GM23338 (cell line): Measurements from ENCODE around the gene KCNT2. TPM values are rescaled to one million over a fixed set of nuclear protein-coding genes. Genes with fewer than 3 reads are reported as not detected.

Experiments used
- ATAC-seq: fragments of 200-7000 bp; cut with Tn5 transposase; 3 replicates; pipeline ENCODE4 v1.9.1; 2020
- DNase-seq: peaks from one replicate; pipeline ENCODE4 v3.0.0-alpha.2; 2015; ENCODE audit warnings: low spot score
- H2AFZ ChIP-seq: fragments of 200-600 bp; sonication (generic); 2 replicates; pipeline ENCODE4 v1.8.0; 2016; ENCODE audit warnings: antibody characterized with exemption, mild to moderate bottlenecking, moderate library complexity
- H3F3A ChIP-seq: fragments of 200-600 bp; sonication (generic); replicated peaks from 2 replicates; pipeline ENCODE4 v1.8.0; 2017; ENCODE audit warnings: antibody characterized with exemption, mixed run types, low read depth
- H3K27ac ChIP-seq: fragments of 200-600 bp; sonication (generic); 2 replicates; pipeline ENCODE4 v1.6.1; 2016; ENCODE audit warnings: low read depth
- H3K27me3 ChIP-seq: fragments of 200-600 bp; sonication (generic); 2 replicates; pipeline ENCODE4 v1.8.0; 2016; ENCODE audit warnings: mild to moderate bottlenecking, mixed run types, moderate library complexity; ENCODE audit not compliant: insufficient read depth
- H3K36me3 ChIP-seq: fragments of 200-600 bp; sonication (generic); 2 replicates; pipeline ENCODE4 v1.8.0; 2016; ENCODE audit warnings: mild to moderate bottlenecking; ENCODE audit not compliant: insufficient read depth
- H3K4me1 ChIP-seq: fragments of 200-600 bp; sonication (generic); 2 replicates; pipeline ENCODE4 v1.8.0; 2016; ENCODE audit warnings: mild to moderate bottlenecking, moderate library complexity; ENCODE audit not compliant: insufficient read depth
- H3K4me2 ChIP-seq: fragments of 200-600 bp; sonication (generic); 2 replicates; pipeline ENCODE4 v1.7.1; 2017; ENCODE audit warnings: mixed run types
- H3K4me3 ChIP-seq: fragments of 200-600 bp; sonication (generic); 2 replicates; pipeline ENCODE4 v1.6.1; 2016; ENCODE audit warnings: mixed run types
- H3K79me2 ChIP-seq: fragments of 200-600 bp; sonication (generic); replicated peaks from 2 replicates; pipeline ENCODE4 v1.8.0; 2017; ENCODE audit warnings: mild to moderate bottlenecking; ENCODE audit not compliant: insufficient read depth
- H3K9me2 ChIP-seq: fragments of 200-600 bp; sonication (generic); 2 replicates; pipeline ENCODE4 v1.8.0; 2017; ENCODE audit not compliant: insufficient read depth
- H4K20me1 ChIP-seq: fragments of 200-600 bp; sonication (generic); replicated peaks from 2 replicates; pipeline ENCODE4 v1.8.0; 2017; ENCODE audit warnings: mild to moderate bottlenecking; ENCODE audit not compliant: insufficient read depth
- H3K27ac Mint-ChIP-seq: 2 replicates; pipeline ENCODE4 v1.8.0; 2020; ENCODE audit warnings: inconsistent platforms, mild to moderate bottlenecking, moderate library complexity, mixed read lengths
- H3K27me3 Mint-ChIP-seq: 3 replicates; pipeline ENCODE4 v1.8.0; 2022; ENCODE audit warnings: low read depth, mild to moderate bottlenecking, moderate library complexity, mixed read lengths, inconsistent platforms; ENCODE audit not compliant: insufficient read depth, poor library complexity
- H3K36me3 Mint-ChIP-seq: 3 replicates; pipeline ENCODE4 v1.8.0; 2021; ENCODE audit warnings: low read depth, mild to moderate bottlenecking, inconsistent platforms, moderate library complexity, mixed read lengths
- H3K4me1 Mint-ChIP-seq: 3 replicates; pipeline ENCODE4 v1.8.0; 2020; ENCODE audit warnings: mild to moderate bottlenecking, inconsistent platforms, mixed read lengths
- H3K4me3 Mint-ChIP-seq: 3 replicates; pipeline ENCODE4 v1.8.0; 2021; ENCODE audit warnings: moderate library complexity, mild to moderate bottlenecking, inconsistent platforms, mixed read lengths
- H3K9me3 Mint-ChIP-seq: 3 replicates; pipeline ENCODE4 v1.8.0; 2020; ENCODE audit warnings: moderate library complexity, mild to moderate bottlenecking, inconsistent platforms, mixed read lengths
- CREB1 ChIP-seq: fragments of 250-450 bp; sonication (Bioruptor Pico); IDR thresholded peaks from 2 replicates; pipeline ENCODE4 v1.5.0; 2020; ENCODE audit warnings: low read depth, mild to moderate bottlenecking, moderate library complexity
- CTCF ChIP-seq, 2 experiments: fragments of 200-600 bp in 1 of 2; sonication (generic) in 1 of 2; conservative IDR thresholded peaks; 2 replicates each; pipeline versions ENCODE4 v1.5.1 to v1.6.1; 2016 to 2017; ENCODE audit warnings: antibody characterized with exemption in 2 of 2, low read depth in 2 of 2, mild to moderate bottlenecking in 2 of 2, moderate library complexity in 1 of 2
- ETS1 ChIP-seq: IDR thresholded peaks from 2 replicates; pipeline ENCODE4 v1.6.1; 2016; ENCODE audit warnings: antibody characterized with exemption
- EZH2 ChIP-seq: fragments of 200-600 bp; sonication (generic); IDR thresholded peaks from one replicate; pipeline ENCODE4 v1.8.0; 2017; ENCODE audit warnings: antibody characterized with exemption, mild to moderate bottlenecking, low read depth; ENCODE audit not compliant: unreplicated experiment
- EZH2phosphoT487 ChIP-seq: fragments of 200-600 bp; sonication (generic); IDR thresholded peaks from one replicate; pipeline ENCODE4 v1.8.1; 2018; ENCODE audit warnings: antibody characterized with exemption; ENCODE audit not compliant: unreplicated experiment
- JUNB ChIP-seq: IDR thresholded peaks from one replicate; pipeline ENCODE4 v1.6.1; 2016; ENCODE audit warnings: antibody characterized with exemption; ENCODE audit not compliant: unreplicated experiment
- NANOG ChIP-seq: IDR thresholded peaks from 2 replicates; pipeline ENCODE4 v1.6.1; 2016; ENCODE audit warnings: antibody characterized with exemption, borderline replicate concordance
- POLR2AphosphoS5 ChIP-seq: IDR thresholded peaks from 2 replicates; pipeline ENCODE4 v1.6.1; 2016; ENCODE audit warnings: antibody characterized with exemption, low read depth
- STAT1 ChIP-seq: IDR thresholded peaks from one replicate; pipeline ENCODE4 v1.6.1; 2016; ENCODE audit warnings: antibody characterized with exemption; ENCODE audit not compliant: unreplicated experiment
- ZNF114 ChIP-seq: fragments of 250-450 bp; sonication (Bioruptor Pico); IDR thresholded peaks from 2 replicates; pipeline ENCODE4 v1.5.0; 2020; ENCODE audit warnings: mild to moderate bottlenecking, moderate library complexity
- ZNF331 ChIP-seq: fragments of 250-450 bp; sonication (Bioruptor Pico); IDR thresholded peaks from 2 replicates; pipeline ENCODE4 v1.5.0; 2020; ENCODE audit warnings: low read depth, mild to moderate bottlenecking, moderate library complexity
- ZNF462 ChIP-seq: fragments of 250-450 bp; sonication (Bioruptor Pico); IDR thresholded peaks from 2 replicates; pipeline ENCODE4 v1.5.0; 2020; ENCODE audit warnings: mild to moderate bottlenecking, moderate library complexity
- polyA plus RNA-seq: library from polyadenylated mRNA; unstranded; fragments of >200 nt; fragmentation: Nextera tagmentation; extraction: Ambion mirVana; gene quantifications from 2 replicates; pipeline ENCODE4 v1.2.1, GENCODE V29; 2016
- total RNA-seq: library from RNA; depleted of rRNA; stranded (reverse); fragments of >200 nt; shearing (Covaris generic); gene quantifications from 2 replicates; pipeline ENCODE4 v1.2.3, GENCODE V29; 2014
- TF ChIP-seq, protein P1 (sequence below): IDR thresholded peaks from one replicate; pipeline ENCODE4 v1.6.1; 2018; ENCODE audit warnings: antibody characterized with exemption; ENCODE audit not compliant: unreplicated experiment

KCNT2 gene
- total and polyA plus RNA-seq, 2 experiments from 2014 or later: 5.4 to 13.4 TPM

GRCh38 chr1:196382383-196382782 is 225.9 kb downstream of the KCNT2 start:
- no peaks in the 10 kb centered on the region for H3K27me3 ChIP-seq
- no peaks in the 10 kb centered on the region for H3K9me3 Mint-ChIP-seq
- no peak overlapping the region for H3K4me3 Mint-ChIP-seq
- peaks cover 7% of the 10 kb centered on the region; the same call in 2 of the 3 replicates for H3K4me1 Mint-ChIP-seq
- no peaks in the 10 kb centered on the region for H3K9me2 ChIP-seq
- H2AFZ ChIP-seq: no peak overlapping the region
- no peaks in the 10 kb centered on the region for H3K4me1 ChIP-seq
- no peaks in the 10 kb centered on the region for H3K27me3 Mint-ChIP-seq
- no peak for DNase-seq
- H3K36me3 Mint-ChIP-seq: no peaks in the 10 kb centered on the region
- no peak overlapping the region for H3K27ac ChIP-seq
- no peaks in the 10 kb centered on the region for H4K20me1 ChIP-seq
- TF ChIP-seq CREB1 (no peak), STAT1 (no peak), EZH2 (no peak), EZH2phosphoT487 (no peak), ETS1 (no peak), JUNB (no peak), ZNF114 (CRISPR knock-in tag) (no peak), POLR2AphosphoS5 (no peak), ZNF462 (CRISPR knock-in tag) (no peak), NANOG (no peak), CTCF (conservative IDR thresholded peaks at IDR 0.05; ENCODE audit: low read depth in 2 of 2) (no peak), ZNF331 (CRISPR knock-in tag) (no peak)
- TF ChIP-seq, protein P1, sequence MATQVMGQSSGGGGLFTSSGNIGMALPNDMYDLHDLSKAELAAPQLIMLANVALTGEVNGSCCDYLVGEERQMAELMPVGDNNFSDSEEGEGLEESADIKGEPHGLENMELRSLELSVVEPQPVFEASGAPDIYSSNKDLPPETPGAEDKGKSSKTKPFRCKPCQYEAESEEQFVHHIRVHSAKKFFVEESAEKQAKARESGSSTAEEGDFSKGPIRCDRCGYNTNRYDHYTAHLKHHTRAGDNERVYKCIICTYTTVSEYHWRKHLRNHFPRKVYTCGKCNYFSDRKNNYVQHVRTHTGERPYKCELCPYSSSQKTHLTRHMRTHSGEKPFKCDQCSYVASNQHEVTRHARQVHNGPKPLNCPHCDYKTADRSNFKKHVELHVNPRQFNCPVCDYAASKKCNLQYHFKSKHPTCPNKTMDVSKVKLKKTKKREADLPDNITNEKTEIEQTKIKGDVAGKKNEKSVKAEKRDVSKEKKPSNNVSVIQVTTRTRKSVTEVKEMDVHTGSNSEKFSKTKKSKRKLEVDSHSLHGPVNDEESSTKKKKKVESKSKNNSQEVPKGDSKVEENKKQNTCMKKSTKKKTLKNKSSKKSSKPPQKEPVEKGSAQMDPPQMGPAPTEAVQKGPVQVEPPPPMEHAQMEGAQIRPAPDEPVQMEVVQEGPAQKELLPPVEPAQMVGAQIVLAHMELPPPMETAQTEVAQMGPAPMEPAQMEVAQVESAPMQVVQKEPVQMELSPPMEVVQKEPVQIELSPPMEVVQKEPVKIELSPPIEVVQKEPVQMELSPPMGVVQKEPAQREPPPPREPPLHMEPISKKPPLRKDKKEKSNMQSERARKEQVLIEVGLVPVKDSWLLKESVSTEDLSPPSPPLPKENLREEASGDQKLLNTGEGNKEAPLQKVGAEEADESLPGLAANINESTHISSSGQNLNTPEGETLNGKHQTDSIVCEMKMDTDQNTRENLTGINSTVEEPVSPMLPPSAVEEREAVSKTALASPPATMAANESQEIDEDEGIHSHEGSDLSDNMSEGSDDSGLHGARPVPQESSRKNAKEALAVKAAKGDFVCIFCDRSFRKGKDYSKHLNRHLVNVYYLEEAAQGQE: no peak
- H3F3A ChIP-seq: no peaks in the 10 kb centered on the region
- ATAC-seq: no peak
- peak overlapping the region; percentile 24; the same call in 1 of the 2 replicates for H3K27ac Mint-ChIP-seq
- H3K36me3 ChIP-seq: no peaks in the 10 kb centered on the region
- no peak overlapping the region for H3K4me3 ChIP-seq
- no peaks in the 10 kb centered on the region for H3K79me2 ChIP-seq
- H3K4me2 ChIP-seq: no peak overlapping the region
